T-cell (primary cell): ENCODE data around the gene TPPP. TPM values are rescaled to one million over a fixed set of nuclear protein-coding genes. Genes with fewer than 3 reads are reported as not detected.
A peak's percentile ranks its signal among the peaks of the same experiment; 100 is the strongest.

Experiments
- ATAC-seq, 4 experiments: fragments of 200-7000 bp in 3 of 4; fragments of 150-1000 bp in 1 of 4; cut with Tn5 transposase; replicated peaks in 1 of 4; 1 replicate in 3 of 4; 2 replicates in 1 of 4; pipeline ENCODE4 v1.10.0; 2021; ENCODE audit warnings: moderate library complexity in 3 of 4, mild to moderate bottlenecking in 2 of 4, moderate number of reproducible peaks in 1 of 4
- CTCF ChIA-PET, 2 donors: fragments of 300-600 bp; sonication (Branson Sonifier 250); formaldehyde crosslinking; loops; one replicate each; lab custom pipeline; 2022; ENCODE audit warnings: antibody characterized with exemption in 2 of 2; lab: Charles Lee
- POLR2A ChIA-PET, 2 donors: fragments of 300-600 bp; sonication (Branson Sonifier 250); formaldehyde crosslinking; loops; one replicate each; lab custom pipeline; 2022; ENCODE audit warnings: antibody characterized with exemption in 2 of 2; lab: Charles Lee
- DNase-seq, 35 experiments: peaks; one replicate each; pipeline versions ENCODE4 v3.0.0 to v3.0.0-alpha.2; 2013 to 2023
- H3K27ac ChIP-seq: one replicate; pipeline ENCODE4 v1.5.1; 2013; ENCODE audit warnings: low read length
- H3K27me3 ChIP-seq, 2 experiments: replicated peaks in 1 of 2; 1 replicate in 1 of 2; 2 replicates in 1 of 2; pipeline versions ENCODE4 v1.6.1 to v1.7.0; 2013; ENCODE audit warnings: low read length in 1 of 2, mixed read lengths in 1 of 2; ENCODE audit not compliant: control insufficient read depth in 2 of 2, insufficient read depth in 2 of 2; ENCODE audit errors: extremely low read depth in 1 of 2
- H3K36me3 ChIP-seq, 2 donors: 1 replicate in 1 of 2; 2 replicates in 1 of 2; pipeline versions ENCODE4 v1.6.1 to v1.7.0; 2013; ENCODE audit warnings: low read length in 1 of 2; ENCODE audit not compliant: control insufficient read depth in 2 of 2, insufficient read depth in 1 of 2; ENCODE audit errors: extremely low read depth in 1 of 2
- H3K4me1 ChIP-seq, 2 experiments: 1 replicate in 1 of 2; 2 replicates in 1 of 2; pipeline versions ENCODE4 v1.6.1 to v1.7.0; 2013; ENCODE audit warnings: low read length in 2 of 2, mixed read lengths in 1 of 2; ENCODE audit not compliant: insufficient read depth in 2 of 2, control insufficient read depth in 1 of 2; ENCODE audit errors: extremely low read depth in 1 of 2
- H3K4me3 ChIP-seq, 2 donors: 1 replicate in 1 of 2; 2 replicates in 1 of 2; pipeline versions ENCODE4 v1.5.1 to v1.7.0; 2013; ENCODE audit warnings: mild to moderate bottlenecking in 2 of 2, low read length in 1 of 2, moderate library complexity in 1 of 2; ENCODE audit not compliant: control insufficient read depth in 1 of 2; ENCODE audit errors: extremely low read depth in 1 of 2
- H3K9me3 ChIP-seq: 2 replicates; pipeline ENCODE4 v1.7.0; 2013
- H3K27ac Mint-ChIP-seq, 2 donors: one replicate each; pipeline ENCODE4 v1.8.0; 2020 to 2021; ENCODE audit warnings: mild to moderate bottlenecking in 2 of 2, mixed read lengths in 2 of 2
- H3K27me3 Mint-ChIP-seq, 2 donors: one replicate each; pipeline ENCODE4 v1.8.0; 2021 to 2022; ENCODE audit warnings: mixed read lengths in 2 of 2
- H3K36me3 Mint-ChIP-seq: one replicate; pipeline ENCODE4 v1.8.0; 2021; ENCODE audit warnings: mixed read lengths
- H3K4me1 Mint-ChIP-seq, 3 donors: one replicate each; pipeline ENCODE4 v1.8.0; 2020 to 2022; ENCODE audit warnings: mixed read lengths in 3 of 3, mild to moderate bottlenecking in 1 of 3
- H3K4me3 Mint-ChIP-seq, 3 donors: one replicate each; pipeline ENCODE4 v1.8.0; 2020 to 2022; ENCODE audit warnings: mild to moderate bottlenecking in 3 of 3, mixed read lengths in 3 of 3, moderate library complexity in 3 of 3
- H3K9me3 Mint-ChIP-seq, 3 donors: one replicate each; pipeline ENCODE4 v1.8.0; 2020 to 2022; ENCODE audit warnings: mixed read lengths in 3 of 3
- WGBS: methylation state at CpG from one replicate; pipeline ENCODE4 v1.1.5; 2013; ENCODE audit warnings: missing lambda C conversion rate; ENCODE audit not compliant: insufficient coverage; 5-methylcytosine and 5-hydroxymethylcytosine counted together
- total RNA-seq, 35 experiments: library from RNA in 6 of 35; stranded (reverse) in 6 of 35; fragments of 120-200 nt in 1 of 35; gene quantifications; one replicate each; pipeline versions ENCODE4 v1.2.1 to v1.2.4 and lab custom pipeline; 2013 to 2026

TPPP gene
- total RNA-seq, 5 donors from 2014 or later (not counting 1 experiment from before 2014, with no cell fraction given), result 0.73 to 8.2 (median 1.1) TPM

DNA sequence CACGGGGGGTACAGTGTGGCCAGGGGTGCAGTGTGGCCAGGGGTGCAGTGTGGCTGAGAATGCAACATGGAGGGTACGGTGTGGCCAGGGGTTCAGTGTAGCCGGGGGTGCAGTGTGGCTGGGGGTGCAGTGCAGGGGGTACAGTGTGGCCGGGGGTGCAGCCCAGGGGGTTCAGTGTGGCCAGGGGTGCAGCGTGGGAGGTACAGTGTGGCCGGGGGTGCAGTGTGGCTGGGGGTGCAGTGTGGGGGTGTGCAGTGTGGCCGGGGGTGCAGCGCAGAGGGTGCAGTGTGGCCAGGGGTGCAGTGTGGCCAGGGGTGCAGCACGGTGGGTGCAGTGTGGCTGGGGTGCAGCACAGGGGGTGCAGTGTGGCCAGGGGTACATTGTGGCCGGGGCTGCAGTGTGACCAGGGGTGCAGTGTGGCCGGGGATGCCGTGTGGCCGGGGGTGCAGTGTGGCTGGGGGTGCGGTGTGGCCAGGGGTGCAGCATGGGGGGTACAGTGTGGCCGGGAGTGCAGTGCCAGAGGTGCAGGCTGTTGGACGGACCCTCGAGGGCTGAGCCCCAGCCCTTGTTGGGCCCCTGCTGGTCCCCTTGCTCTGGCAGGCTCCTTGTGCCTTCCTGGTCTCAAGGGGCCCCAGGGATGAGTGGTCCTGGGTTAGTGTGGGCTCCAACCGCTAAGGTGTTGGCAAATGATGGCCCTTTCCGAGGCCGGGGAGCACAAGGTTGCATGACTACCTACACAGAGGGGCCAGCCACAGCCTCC lies 17.9 kb downstream of the TPPP start:
- H3K36me3 Mint-ChIP-seq, result no peaks in the 10 kb centered on the region
- peak in 1 of 35 experiments; percentile 4 for DNase-seq

DNA sequence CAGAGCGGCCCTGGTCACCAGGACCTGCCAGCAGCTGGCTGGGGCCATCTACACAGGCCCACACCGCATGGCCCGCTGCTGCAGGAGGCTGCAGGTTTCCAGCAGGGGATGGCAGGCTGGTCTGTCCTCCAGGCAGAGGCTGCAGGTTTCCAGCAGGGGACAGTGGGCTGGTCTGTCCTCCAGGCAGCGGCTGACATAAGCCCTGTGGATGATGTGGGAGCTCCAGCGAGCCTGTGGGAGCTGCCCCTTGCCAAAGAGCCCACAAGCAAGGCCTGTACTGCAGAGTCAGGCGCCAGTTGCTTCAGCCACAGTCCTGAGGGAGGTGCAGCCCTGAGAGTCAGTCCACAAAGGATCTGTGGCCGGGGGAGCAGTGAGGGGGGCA lies 18.5 kb downstream of the TPPP start:
- CTCF ChIA-PET, result no interaction called here
- POLR2A ChIA-PET, result no interaction called here
- ATAC-seq (no peak), DNase-seq (peak in 3 of 35 experiments; percentile 4 to 22 (median 10))
- 70% methylated on average over 4 of the region's 7 CpGs for WGBS
- Histone ChIP-seq H3K27ac (no peak overlapping the region), H3K36me3 (no peaks in the 10 kb centered on the region), H3K4me1 (peaks cover 4 to 35% of the 10 kb centered on the region in 2 experiments), H3K9me3 (no peaks in the 10 kb centered on the region), H3K4me3 (no peak overlapping the region), H3K27me3 (peaks cover 0 to 49% of the 10 kb centered on the region in 2 experiments)
- no peaks in the 10 kb centered on the region for H3K27me3 Mint-ChIP-seq
- peaks cover 11 to 19% (median 18%) of the 10 kb centered on the region in 3 donors for H3K4me1 Mint-ChIP-seq
- H3K36me3 Mint-ChIP-seq, result no peaks in the 10 kb centered on the region
- H3K9me3 Mint-ChIP-seq, result no peaks in the 10 kb centered on the region
- no peak overlapping the region for H3K4me3 Mint-ChIP-seq
- H3K27ac Mint-ChIP-seq, result no peak overlapping the region

More for the DNA sequence above, 17.9 kb downstream of the TPPP start:
- Histone ChIP-seq H3K27ac (no peak overlapping the region), H3K36me3 (no peaks in the 10 kb centered on the region), H3K4me3 (no peak overlapping the region), H3K27me3 (peaks cover 0 to 49% of the 10 kb centered on the region in 2 experiments), H3K4me1 (peaks cover 4 to 35% of the 10 kb centered on the region in 2 experiments), H3K9me3 (no peaks in the 10 kb centered on the region)
- ATAC-seq, result no peak
- 70% methylated on average over 16 of the region's 20 CpGs for WGBS
- H3K4me1 Mint-ChIP-seq, result peaks cover 11 to 19% (median 18%) of the 10 kb centered on the region in 3 donors
- CTCF ChIA-PET, result no interaction called here
- H3K27me3 Mint-ChIP-seq, result no peaks in the 10 kb centered on the region
- H3K27ac Mint-ChIP-seq, result no peak overlapping the region
- POLR2A ChIA-PET, result no interaction called here
- no peaks in the 10 kb centered on the region for H3K9me3 Mint-ChIP-seq
- no peak overlapping the region for H3K4me3 Mint-ChIP-seq

DNA sequence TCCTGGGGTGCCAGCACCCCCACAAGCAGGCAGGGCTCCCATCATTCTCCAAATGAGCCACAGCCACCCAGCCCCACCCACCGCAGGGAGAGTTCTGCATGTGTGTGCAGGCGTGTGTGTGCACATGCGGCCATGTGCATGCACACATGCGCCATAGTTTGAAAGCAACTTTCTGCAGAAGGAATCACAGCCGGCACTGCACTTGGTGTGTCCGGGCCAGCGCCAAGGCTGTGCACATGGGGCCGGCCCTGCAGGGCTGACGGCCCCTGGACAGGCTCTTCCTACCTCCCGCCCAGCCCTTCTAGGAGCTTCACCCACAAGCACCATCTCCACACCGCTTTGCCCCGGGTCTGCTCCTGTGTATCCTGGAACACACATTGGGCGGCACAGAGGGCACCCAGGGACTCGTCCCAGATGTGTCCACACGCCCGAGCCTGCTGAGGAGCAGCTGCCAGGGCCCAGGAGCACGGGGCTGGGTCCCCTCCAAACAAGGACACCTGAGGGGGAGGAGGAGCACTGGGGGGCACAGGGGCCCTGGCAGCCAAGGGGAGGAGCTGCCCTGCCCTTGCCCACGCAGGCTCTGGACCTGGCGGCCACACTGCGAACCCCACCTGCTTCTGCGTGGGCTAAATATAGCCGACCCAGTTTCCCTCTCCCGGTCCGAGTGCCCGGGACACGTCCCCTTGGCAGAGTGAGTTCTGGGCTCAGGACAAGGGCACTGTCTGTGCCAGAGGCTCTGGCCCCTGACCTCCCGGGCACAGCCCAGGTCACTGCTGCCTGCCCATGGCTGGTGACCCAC lies 19.1 kb downstream of the TPPP start:
- Histone ChIP-seq H3K9me3 (no peaks in the 10 kb centered on the region), H3K4me1 (peaks cover 4 to 35% of the 10 kb centered on the region in 2 experiments), H3K27ac (no peak overlapping the region), H3K27me3 (peaks cover 0 to 49% of the 10 kb centered on the region in 2 experiments), H3K36me3 (no peaks in the 10 kb centered on the region), H3K4me3 (no peak overlapping the region)
- WGBS, result 82% methylated on average over 22 of the region's 27 CpGs
- Mint-ChIP-seq H3K27ac (no peak overlapping the region), H3K27me3 (no peaks in the 10 kb centered on the region), H3K36me3 (no peaks in the 10 kb centered on the region), H3K4me3 (peak overlapping the region in 1 of 3 donors; percentile 27), H3K9me3 (no peaks in the 10 kb centered on the region), H3K4me1 (peaks cover 11 to 19% (median 18%) of the 10 kb centered on the region in 3 donors)
- CTCF ChIA-PET, result no interaction called here
- POLR2A ChIA-PET, result no interaction called here
- DNase-seq (peak in 2 of 35 experiments; percentile 7 to 12), ATAC-seq (no peak)

DNA sequence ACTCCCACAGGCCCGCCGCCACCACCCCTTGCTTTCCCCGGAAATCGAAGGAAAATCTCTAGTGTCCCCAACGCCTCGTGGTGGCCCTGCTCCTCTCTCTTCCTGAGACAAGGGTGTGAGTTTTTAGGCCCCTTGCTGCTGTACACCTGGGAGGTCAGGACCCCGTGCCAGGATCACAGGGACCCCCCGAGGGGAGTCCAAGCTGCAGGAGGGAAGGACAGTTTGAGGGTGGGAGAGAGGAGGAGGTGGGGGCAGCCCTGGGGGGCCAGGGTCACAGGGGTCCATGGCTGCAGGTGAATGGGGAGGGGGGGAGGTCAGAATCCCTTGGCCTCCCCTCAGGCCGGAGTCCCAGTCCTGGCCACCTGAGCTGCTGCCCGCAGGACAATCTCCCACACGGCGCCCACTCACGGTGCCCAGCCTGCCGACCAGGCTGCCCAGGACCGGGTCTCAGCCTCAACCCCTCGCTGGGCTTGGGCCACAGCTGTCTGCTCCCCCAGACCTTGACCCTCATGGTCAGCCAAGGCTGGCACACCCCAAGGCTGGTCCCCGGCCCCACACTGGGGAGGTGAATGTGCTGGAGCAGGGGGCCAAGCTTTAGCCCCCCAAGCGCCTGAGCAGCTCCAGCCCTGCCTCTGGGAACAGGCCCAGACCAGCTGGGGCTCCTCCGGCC lies 19.9 kb downstream of the TPPP start:
- ChIA-PET CTCF (no interaction called here), POLR2A (interaction anchor here in 1 of 2 donors (0.5 kb wide), 1 partner anchor 58 kb away, joined by 3 read pairs; no protein-coding TSS in a partner anchor)
- H3K27me3 ChIP-seq, result peaks cover 0 to 49% of the 10 kb centered on the region in 2 experiments
- Mint-ChIP-seq H3K9me3 (no peaks in the 10 kb centered on the region), H3K4me1 (peaks cover 11 to 19% (median 18%) of the 10 kb centered on the region in 3 donors), H3K27ac (peak overlapping the region; percentile 61 to 73), H3K4me3 (peak overlapping the region; percentile 39 to 74 (median 67)), H3K27me3 (no peaks in the 10 kb centered on the region), H3K36me3 (no peaks in the 10 kb centered on the region)
- no peak for DNase-seq
- peak overlapping the region; percentile 74 for H3K27ac ChIP-seq
- H3K9me3 ChIP-seq, result no peaks in the 10 kb centered on the region
- H3K4me3 ChIP-seq, result peak overlapping the region; percentile 21 to 36
- peaks cover 4 to 35% of the 10 kb centered on the region in 2 experiments for H3K4me1 ChIP-seq
- ATAC-seq, result no peak
- WGBS, result 56% methylated on average over 17 of the region's 19 CpGs
- H3K36me3 ChIP-seq, result peaks cover 3% of the 10 kb centered on the region in 2 donors

DNA sequence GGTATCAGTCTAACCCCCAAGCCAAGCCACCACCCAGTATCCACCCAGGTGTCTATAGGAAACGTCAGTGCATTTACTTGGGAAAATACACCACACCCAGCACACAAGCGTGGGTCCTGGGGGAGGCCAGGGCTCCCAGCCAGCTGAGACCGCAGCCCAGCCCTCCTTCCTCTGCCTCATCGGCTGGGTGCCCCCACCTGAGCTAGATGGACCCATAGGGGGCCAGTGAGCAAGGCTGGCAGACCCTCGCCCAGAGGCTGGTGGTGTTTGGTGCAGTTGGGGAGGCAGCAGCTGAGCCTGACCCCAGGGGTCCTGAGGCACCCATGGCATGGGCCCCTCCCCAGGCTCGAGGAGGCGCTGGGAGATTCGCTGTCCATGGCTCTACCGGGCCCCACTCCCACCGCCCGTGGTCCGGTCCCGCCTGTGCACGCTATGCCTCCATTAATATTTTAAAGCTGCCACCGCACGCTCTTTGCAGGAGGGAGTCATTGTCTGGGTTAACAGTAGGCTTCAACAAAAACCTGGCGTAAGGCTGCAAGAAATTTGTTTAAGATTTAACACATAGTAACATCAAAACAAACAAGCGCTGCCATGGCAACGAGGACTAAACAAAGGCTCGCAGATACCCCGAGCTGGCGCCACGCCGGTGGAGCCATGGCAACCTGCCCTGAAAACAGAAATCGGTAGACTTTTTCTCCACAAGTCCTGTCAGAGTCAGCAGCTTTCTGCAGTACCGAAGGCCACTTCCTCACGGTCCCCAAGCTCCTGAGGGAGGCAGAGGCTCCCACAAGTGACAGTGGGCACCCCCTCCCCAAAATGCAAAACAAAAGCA lies 20.6 kb downstream of the TPPP start:
- Histone ChIP-seq H3K27ac (peak overlapping the region; percentile 74), H3K9me3 (no peaks in the 10 kb centered on the region), H3K4me3 (peak overlapping the region; percentile 21 to 36), H3K4me1 (peaks cover 4 to 35% of the 10 kb centered on the region in 2 experiments), H3K36me3 (peaks cover 3% of the 10 kb centered on the region in 2 donors), H3K27me3 (peaks cover 0 to 49% of the 10 kb centered on the region in 2 experiments)
- Mint-ChIP-seq H3K36me3 (peaks cover under 1% of the 10 kb centered on the region), H3K4me3 (peak overlapping the region; percentile 39 to 74 (median 67)), H3K4me1 (peaks cover 11 to 19% (median 18%) of the 10 kb centered on the region in 3 donors), H3K27me3 (no peaks in the 10 kb centered on the region), H3K9me3 (no peaks in the 10 kb centered on the region), H3K27ac (peak overlapping the region; percentile 61 to 73)
- DNase-seq (peak in 34 of 35 experiments; percentile 49 to 92 (median 82)), ATAC-seq (peak in 2 of 4 experiments; percentile 37 to 72)
- POLR2A ChIA-PET, result interaction anchor here (0.5 to 0.9 kb wide), 2 partner anchors 57 to 219 kb away, joined by 3 read pairs; no protein-coding TSS in a partner anchor
- CTCF ChIA-PET, result no interaction called here
- 19% methylated on average over 21 of the region's 27 CpGs for WGBS
